NCI-H82 treated with DMSO at 0.1 percent for 48 hours (cell line): ENCODE measurements around the gene CRTC3.
"Not testable (repeated sequence)": the region's sequence is repeated elsewhere in the genome, so short reads cannot be mapped to it uniquely, and the experiment has no call there.

Source experiments
- DNase-seq: peaks from one replicate; lab custom pipeline; 2025; ENCODE audit not compliant: unreplicated experiment; lab: John Stamatoyannopoulos, UW

CRTC3 gene

GRCh38 chr15:90520365-90520764 lies 9.4 kb upstream of the CRTC3 start:
- no peak for DNase-seq

GRCh38 chr15:90523373-90523772 lies 6.3 kb upstream of the CRTC3 start:
- no peak for DNase-seq

DNA sequence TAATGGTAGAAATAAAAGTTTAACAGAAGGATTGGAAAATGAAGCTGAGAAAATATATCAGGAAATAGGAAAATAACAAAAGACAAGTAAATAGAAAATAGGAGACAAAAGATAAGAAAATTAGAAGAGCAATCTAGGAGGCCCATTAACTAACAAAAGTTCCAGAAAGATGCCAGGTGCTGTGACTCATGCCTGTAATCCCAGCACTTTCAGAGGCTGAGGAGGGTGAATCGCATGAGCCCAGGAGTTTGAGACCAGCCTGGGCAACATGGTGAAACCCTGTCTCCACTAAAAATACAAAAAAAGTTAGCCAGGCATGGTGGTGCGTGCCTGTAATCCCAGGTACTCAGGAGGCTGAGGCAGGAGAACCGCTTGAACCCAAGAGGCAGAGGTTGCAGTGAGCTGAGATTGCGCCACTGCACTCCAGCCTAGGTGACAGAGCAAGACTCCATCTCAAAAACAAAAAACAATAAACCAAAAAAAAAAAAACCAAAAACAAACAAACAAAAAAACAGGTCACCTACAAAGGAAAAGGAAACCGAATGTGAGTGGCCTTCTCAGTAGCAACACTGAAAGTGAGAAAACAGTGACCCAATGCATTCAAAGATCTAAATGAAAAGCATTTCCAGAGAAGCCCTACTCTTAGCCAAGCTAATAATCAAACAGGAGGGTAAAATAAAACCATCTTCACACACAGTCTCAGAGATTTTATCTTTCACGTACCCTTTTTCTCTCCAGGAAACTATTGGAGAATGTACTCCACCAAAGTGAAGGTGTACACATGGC lies 5.5 kb upstream of the CRTC3 start:
- not testable (repeated sequence) for DNase-seq

- no peak for DNase-seq
These were observed 732 bp upstream of the CRTC3 start for GRCh38 chr15:90529011-90529370.

DNA sequence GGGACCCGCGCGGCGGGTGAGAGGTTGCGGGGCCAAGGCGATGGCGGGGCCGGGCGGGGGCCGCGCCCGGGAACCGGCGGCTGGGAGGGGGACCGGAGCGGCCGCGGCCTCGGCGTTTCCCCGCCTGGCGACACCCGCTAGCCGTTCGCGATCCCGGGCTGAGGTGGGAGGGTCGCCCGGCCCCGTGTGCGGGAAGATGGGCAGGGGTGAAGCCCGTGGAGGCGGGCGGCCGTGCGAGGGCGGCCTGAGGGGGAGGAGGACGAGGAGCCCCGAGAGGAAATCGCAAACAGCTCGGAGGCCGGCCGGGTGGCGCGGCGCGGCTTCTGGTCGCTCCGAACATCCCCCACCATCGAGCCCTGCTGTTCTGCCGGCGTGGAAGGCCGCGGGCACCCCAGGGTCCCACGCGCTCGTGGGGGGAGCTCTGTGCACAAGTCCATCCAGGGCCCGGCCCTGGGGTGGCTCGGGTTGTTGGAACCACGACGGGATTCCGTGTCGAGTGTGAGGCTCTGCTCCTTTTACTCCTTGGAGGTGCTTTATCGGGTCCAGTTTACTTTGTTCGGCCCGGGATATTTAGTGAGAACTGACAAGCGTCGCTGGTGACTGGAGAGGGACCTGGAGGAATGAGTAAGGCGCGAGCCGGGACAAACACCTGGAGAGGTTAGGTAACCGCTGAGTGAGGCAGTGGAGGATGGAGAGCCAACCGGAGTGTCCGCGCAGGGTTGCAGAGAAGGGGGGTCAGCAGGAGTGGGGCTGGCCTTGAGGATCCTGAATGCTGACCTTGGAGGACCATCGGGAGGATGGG lies 728 bp downstream of the CRTC3 start:
- no peak for DNase-seq

GRCh38 chr15:90531147-90531546 lies 1.4 kb downstream of the CRTC3 start:
- DNase-seq = no peak

DNA sequence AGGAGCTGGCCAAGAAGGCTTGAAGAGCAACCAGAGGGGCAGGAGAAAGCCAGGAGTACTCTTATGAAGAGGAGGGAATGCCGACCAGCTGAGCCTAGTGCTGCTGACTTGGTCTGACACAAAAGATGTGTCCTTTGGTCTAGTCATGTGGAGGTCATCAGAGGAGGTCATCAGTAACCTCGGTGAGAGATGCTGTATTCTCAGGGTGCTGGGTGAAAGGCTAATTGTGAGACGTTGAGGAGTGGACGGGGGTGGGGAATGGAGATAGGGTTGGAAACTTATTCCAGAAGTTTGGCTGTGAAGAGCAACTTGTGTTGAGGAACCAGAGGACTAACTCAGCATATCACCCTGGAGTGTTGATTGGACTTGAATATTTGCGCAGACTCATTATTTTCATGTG lies 5.5 kb downstream of the CRTC3 start:
- no peak for DNase-seq

DNA sequence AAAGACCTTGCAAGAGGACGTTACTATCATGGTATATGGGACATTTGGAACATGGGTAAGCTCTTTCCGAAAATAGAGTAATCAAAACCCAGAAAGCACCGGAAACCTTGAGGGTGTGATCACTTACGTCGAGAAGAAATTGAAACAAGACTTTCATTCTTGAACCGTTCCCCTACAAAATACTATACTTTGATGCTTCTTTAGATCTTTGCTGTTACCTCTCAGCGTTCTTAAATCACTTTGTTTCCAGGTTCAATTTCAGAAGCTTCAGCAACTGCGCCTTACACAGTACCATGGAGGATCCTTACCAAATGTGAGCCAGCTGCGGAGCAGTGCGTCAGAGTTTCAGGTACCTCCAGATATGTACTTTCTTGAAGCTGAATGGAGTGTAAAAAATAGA lies 10.1 kb downstream of the CRTC3 start:
- no peak for DNase-seq

DNA sequence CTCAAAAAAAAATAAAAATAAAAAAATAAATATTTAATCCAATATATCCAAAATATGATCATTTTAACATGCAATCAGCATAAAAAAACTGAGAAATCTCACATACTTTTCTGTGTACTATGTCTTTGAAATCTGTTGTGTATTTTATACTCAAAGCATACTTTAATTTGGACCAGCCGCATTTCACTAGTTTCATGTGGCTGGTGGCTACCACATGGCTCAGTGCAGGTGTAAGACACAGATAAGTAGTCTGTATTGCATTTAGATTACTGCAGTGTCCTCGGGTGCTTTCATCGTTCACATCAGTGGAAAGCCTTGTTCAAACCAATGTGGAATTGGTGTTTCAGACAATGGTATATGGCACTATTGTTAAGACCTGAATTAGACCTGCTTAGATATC lies 11.0 kb downstream of the CRTC3 start:
- no peak for DNase-seq

GRCh38 chr15:90545095-90545494 lies 15.4 kb downstream of the CRTC3 start:
- DNase-seq = no peak

GRCh38 chr15:90547540-90547939 lies 17.8 kb downstream of the CRTC3 start:
- DNase-seq = no peak

DNA sequence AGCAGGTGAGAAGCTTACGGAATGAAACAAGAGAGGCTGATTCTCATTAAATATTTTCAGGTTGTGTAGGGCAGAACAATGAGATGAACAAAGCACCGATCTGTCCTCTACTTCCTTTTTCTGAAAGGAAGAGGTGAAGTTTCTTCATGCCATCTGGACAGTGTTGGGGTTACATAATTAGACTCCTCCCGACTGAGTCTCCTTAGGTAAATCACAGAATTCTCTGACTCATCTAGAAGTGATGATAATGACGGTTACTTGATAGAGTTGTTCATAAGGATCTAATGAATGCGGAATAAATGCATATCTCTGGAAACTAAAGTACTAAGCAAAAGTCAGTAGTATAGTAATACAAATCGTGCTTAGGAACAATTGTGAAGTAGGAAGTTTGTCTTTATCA lies 21.2 kb downstream of the CRTC3 start:
- DNase-seq = no peak

- no peak for DNase-seq
These were observed 22.6 kb downstream of the CRTC3 start for GRCh38 chr15:90552162-90552928.

DNA sequence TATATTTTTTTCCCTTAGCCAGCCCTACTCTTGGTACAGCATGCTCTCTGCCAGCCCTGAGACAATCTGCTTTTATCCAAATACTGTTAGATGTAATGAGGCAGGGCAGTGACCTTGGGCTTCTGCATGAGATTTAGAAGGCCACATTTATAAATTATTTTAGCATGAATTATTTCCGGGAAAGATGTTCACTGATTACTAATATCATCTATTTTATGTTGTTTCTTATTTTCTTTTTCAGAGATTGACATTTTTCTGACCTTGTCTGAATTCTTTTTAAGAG lies 23.1 kb downstream of the CRTC3 start:
- no peak for DNase-seq

- no peak for DNase-seq
These were observed 23.6 kb downstream of the CRTC3 start for GRCh38 chr15:90553248-90553745.

GRCh38 chr15:90557186-90558084 lies 27.7 kb downstream of the CRTC3 start:
- DNase-seq = no peak

GRCh38 chr15:90558171-90558573 lies 28.4 kb downstream of the CRTC3 start:
- DNase-seq = peak; percentile 74

DNA sequence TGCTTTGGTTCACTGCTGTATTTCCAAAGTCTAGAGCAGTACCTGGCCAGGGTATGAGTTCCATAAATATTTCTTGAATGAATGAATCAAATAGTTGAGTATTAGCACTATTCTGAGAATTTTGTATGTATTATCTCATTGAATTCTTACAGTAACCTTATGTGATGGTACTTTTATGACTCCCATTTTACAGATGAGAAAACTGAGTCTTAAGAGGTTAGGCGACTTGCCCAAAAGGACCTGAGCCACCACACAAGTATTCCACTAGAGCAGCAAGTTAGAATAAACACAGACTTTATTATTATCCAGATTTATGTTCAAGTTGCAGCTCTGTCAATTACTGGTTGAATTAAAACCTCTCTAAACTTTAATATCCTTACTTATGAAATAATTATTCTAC lies 29.4 kb downstream of the CRTC3 start:
- DNase-seq = no peak

GRCh38 chr15:90560229-90560776 lies 30.6 kb downstream of the CRTC3 start:
- DNase-seq = no peak
